GM19239 (cell line): ENCODE results near the gene VPS39.

Experiments used
- DNase-seq: peaks from one replicate; pipeline ENCODE4 v3.0.0; 2011; ENCODE audit warnings: low spot score; ENCODE audit not compliant: insufficient read length
- FAIRE-seq: peaks from 2 replicates; lab custom pipeline; 2011; peaks lifted over from hg19 to GRCh38; lab: Jason Lieb, UNC

Gene VPS39

DNA sequence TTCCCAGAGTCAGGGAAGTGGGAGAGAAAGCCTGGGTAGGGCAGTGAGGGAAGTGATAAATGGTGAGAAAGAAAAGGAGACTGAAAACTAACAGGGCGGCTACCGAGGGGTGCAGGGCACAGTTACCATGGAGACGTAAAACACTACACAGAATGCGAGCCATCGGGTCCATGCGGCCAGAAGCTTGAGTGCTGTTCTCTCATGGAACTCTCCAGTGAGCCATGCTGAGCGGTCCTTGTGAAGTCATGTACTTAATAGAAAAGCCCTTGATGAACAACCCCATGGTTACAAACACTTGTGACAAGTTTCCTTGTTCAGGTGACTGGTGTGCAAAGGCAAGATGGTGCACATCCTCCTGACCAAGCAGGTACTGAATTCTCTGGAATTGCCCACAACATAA is 48.0 kb downstream of the VPS39 start:
- no peak for DNase-seq
- no peak for FAIRE-seq

DNA sequence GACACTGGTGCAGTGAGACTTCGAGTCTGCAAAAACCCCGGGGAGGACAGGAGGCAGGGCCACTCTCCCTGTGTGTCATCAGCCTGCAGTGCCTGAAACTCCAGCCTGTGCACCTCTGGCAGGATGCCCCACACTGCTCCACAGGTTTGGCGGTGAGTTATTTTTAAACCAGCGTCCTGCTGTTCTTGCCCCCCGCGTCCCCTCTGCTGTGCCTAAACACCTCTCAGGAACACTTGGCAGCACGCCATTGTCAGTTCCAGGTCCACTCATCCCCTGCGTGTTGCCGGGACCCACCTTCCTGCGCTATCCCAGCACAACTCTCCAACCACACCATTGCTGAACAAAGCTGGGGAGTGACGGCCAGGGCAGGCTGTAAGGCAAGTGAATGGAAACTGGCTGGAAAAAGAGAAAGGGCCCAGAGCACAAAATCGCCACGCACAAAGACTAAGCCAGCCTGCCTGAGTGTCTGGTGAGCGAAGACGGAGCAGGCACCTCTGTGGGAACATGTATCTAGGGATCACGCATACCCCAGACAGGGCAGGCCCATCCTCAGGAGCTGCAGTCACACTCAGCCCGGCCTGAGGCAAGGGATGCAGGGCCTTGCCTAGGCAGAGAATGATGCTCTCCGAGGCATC is 48.6 kb downstream of the VPS39 start:
- DNase-seq (no peak), FAIRE-seq (no peak)

DNA sequence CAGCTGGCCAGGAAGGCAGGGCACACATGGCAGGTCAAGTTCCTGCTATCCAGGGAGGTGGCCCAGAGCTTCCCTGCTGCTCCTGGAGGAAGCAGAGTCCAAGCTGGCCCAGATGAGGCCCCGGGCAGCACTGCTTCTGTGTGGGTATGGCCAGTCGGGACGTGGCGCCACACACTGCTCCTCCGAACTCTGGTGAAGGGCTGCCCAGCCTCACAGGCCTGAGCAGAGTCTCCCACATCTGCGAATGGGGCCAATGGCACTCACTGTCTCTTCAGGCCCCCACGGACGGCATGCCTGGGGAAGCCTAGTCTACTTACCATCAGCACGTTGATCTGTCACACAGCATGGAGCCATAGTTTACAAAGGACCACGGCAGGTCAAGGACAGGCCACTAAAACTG is 49.2 kb downstream of the VPS39 start:
- no peak for FAIRE-seq

DNA sequence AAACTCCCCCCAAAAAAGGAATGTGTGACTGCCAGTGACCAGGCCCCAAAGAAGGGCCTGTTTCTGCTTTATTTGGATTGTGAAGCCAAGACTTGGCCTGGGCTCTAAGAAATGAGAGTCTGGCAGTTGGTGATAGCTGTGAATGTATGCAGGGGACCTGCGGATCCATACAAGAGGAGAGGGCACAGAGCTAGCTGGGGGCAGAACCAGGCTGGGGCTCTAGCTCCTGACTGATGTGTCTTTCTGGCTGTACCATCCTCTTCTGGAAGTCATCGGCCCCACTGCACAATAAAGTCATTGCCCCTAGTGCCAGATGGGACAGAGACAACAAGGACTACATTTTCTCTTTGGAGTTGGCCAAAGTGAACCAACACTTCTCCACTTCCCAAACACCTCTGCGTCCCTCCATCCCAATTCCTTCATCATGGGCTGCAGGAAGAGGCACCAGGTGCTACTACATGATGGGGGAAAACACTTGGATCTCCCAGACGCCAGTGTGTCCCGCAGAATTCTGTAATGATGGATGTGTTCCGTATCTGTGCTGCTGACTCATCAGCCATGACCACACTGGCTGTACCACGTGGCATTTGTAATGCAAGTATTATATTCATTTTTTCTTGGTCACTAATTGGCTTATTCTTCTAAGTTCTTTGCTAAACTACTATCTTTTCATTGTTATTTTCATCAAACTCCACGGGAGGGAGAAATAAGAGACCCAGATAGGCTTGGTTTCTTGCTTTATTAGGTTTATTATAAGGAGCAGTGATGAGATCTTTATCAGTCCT is 49.9 kb downstream of the VPS39 start:
- no peak for DNase-seq
- no peak for FAIRE-seq

More for the DNA sequence above, 49.2 kb downstream of the VPS39 start:
- DNase-seq: no peak

DNA sequence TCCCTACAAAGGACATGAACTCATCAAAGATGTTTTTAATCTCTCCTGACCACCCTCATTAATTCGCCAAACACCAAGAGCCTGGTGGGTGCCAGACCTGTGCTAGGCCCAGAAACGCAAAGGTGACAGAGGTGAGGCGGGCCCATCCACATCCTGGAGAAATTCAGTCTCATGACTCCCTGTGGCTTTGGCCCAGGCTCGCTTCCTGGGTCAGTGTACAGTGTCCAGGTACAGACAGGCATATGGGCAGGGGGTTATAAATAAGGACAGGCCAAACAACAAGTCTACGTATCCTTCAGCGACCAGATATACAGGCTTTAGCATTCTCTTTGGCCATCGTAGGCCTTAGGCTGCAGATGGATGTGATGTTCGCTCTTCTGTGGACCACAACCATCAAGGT is 50.7 kb downstream of the VPS39 start:
- FAIRE-seq (no peak), DNase-seq (no peak)

DNA sequence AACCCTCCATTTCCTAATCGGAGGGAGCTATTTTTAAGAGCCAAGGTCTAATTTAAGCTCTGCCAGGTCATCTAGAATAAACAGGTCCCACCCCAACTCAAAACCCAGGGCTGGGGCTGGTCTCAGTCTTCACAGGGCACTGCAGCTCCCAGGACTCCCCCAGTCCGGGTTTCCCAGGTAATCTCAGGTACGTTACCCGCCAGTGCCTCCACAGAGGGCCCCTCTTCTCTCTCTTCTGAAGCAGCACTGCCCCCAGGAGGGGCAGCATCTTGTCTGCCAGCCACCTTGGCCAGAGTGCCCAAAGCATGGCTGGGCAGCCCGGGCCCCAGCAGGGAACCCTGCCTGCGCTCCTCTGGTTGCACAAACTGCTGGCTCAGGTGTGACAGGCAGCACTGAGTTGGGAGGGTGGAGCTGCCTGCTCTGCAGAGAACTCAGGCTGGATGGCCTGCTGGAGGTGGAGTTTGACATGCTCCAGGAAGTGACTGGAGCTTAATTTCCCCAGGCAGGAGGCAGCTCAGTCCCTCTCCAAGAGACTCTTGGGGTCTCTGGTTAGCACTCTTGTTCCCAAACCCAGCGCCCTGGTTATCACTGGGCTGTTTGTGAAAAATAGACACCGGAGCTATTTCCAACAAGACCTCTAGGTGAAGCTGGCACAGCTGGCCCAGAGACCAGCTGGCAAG is 51.7 kb downstream of the VPS39 start, which contains the start of gene PLA2G4F:
Gene PLA2G4F (minus strand): TSS at position 394 of the 680 bp plus-strand sequence. CDS start 87 bp downstream, at position 307.
- DNase-seq: no peak
- no peak for FAIRE-seq

DNA sequence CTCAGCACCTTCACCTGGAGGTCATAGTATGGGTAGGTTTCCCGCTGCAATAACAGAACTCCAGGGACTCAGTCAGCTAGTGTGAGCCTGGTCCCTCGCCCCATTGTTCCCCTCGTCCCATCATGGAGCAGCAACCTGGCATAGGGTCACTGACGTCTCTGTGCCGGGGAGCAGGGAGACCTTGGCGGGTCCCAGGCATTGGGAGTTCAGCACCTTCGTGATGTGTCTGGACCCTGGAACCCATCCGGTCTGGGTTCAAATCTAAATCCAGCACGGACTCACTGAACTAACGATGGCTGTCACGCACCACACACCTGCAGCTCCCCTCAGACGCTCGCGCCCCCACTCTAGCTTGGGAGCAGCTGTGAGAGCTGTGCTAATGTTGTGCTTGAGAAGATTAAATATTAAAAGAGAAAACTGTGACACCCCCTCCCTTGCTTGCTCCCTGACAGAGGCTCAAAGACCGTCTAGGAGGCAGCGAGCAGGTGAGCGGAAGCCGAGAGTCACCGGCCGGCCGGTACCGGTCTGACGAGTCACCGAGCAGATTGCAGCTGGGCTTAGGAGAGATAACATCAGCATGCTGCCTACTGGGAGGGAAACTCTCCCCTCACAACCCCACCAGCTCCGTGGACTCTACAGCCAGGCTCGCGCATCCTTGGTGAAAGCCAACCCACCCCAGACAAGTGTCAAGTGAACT is 52.4 kb downstream of the VPS39 start:
- no peak for FAIRE-seq
- DNase-seq: no peak

DNA sequence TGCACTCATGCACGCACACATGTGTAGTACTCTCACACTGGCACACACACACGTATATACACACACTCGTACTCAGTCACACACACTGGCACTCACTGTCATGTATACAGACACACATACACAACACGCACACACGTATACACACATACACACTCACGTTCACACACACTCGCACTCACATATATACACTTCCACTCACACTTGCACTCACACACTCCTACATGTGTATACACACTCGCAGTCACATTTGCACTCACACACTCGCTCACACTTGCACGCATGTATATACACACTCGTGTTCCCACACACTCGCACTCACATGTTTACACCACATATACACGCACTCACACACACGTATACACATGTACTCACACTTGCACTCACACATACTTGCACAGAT is 53.1 kb downstream of the VPS39 start:
- DNase-seq: no peak

DNA sequence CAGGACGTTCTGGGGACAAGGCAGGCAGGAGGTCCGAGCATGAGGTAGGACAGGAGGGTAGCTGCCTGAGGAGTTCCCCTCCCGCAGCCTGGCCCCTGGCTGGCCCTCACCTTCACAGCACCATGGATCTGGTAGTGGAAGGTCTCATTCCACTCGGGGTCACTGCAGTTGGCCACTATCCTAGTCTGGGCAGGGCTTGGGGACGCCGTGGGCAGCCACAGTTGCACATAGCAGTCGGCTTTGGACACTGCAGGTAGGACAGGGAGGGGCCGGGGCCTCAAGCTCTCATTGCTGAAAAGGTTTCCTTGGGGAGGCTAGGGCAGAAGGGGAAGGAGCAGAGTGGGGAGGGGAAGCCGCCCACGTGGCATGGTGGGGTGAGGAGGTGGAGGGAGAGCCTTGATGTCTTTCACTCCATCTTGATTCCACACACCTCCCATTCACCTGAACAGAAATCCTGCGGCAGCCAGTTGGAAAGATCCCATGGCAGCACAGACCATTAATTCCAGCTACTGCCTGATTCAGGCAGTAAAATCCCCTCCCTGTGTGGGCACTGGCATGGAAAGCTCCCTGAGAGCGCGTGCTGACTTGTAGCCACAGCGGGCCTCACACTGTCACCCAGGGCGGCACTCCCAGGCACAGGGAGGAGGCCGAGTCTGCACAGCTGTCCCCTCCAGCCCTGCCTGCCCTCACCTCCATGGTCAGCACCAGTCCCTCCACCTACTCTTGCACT is 53.7 kb downstream of the VPS39 start:
- no peak for FAIRE-seq

More for the DNA sequence above, 53.1 kb downstream of the VPS39 start:
- FAIRE-seq: no peak

DNA sequence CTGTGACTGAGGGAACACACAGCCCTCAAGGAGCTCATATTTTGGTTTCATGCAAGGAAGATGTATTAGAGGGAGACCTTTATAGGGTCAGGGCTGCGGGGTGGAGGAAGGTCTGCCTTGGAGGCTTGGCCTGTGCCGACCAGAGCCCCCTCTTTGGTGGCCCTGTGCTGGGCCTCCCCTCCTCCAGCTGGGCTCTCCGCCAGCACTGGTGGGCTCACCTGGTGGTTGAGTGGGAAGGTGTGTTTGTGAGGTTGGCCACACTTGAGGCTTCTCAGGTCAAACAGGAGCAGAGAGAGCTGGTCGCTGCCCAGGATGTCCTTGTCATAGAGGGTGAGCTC is 54.3 kb downstream of the VPS39 start:
- no peak for FAIRE-seq
- no peak for DNase-seq

More for the DNA sequence above, 53.7 kb downstream of the VPS39 start:
- no peak for DNase-seq

DNA sequence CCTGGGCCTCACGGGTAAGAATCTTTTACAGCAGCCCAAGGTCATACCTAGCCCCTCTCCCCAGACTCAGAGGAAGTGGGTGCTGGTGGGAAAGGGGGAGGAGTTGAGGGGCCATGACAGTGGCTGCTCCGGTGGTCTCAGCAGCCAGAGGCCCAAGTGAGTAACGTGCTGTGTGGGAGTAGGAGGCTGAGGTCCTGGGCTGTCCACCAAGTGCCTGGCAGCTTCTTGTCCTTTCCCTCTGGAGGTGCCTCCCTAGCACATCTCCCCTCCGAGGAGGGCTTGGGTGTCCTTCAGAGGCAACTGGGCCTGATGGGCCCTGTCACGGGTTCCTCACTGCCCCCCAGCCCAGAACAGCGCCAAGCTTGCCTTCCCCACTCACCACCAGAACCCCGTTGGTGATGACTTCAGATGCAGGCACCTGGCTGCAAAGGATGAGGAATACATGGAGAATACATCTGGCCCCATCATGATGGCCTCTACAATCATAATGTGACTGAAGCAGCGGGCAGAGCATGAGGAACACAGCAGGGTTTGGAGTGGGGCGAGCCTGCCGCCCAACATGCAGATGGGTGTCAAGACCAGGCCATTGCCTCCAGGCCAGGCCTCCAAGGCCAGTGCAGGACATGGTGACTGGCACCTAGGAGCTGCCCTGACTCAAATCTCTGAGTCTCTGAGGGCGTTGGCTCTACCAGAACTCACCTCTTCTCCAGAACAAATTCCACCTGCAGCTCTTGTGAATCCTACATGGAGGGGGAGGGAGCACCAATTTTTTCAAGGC is 55.0 kb downstream of the VPS39 start:
- no peak for DNase-seq
- FAIRE-seq: no peak

DNA sequence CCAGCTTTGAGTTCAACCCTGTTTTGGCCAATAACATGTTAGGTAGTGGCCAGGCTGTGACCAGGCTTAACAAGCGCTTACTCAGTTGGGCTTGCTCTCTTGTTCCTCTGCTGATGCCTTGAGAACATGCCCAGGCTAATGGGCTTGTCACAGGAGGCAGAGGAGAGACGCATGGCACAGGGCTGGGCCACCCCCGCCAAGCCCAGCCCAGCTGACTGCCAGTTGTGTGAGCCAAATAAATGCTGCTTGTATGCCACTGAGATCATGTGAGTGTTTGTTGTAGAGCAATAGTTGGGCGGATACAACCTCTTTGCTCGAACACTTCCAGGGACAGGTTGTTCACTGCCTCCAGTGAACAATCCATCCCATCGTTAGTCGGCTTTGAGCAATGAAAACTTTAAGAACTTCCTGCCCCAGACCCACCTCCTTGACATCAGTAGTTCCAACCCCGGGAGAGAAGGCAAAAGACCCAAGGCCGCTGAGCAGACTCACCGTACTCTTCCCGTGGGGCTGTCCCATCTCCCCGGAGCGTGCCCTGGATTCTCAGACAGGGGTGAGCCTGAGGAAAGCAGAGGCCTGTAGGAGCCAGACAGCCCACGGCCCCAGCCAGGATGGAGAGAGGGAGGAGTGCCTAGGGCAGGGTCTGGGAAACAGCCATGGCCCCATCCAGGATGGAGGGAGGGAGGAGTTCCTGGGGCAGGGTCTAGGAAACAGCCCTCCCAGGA is 55.7 kb downstream of the VPS39 start:
- DNase-seq: no peak
- no peak for FAIRE-seq

DNA sequence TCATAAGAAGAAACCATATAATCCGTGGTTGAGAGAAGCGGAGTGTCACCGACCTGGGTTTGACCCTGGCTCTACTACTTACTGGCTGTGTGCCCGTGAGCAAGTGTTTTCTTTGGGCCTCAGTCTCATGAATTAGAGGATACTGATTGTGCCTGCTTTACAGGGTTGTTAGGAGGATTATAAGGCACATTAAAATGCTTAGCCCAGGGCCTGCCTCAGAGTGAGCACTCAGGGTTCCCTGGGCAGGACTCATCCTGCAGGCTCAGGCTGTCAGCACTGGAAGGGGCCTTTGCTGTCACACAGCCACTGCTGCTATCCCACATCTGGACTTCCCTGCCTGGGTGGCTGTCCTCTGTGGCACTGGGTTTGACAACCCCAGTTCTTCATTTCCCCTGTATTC is 56.4 kb downstream of the VPS39 start:
- no peak for FAIRE-seq
- no peak for DNase-seq

DNA sequence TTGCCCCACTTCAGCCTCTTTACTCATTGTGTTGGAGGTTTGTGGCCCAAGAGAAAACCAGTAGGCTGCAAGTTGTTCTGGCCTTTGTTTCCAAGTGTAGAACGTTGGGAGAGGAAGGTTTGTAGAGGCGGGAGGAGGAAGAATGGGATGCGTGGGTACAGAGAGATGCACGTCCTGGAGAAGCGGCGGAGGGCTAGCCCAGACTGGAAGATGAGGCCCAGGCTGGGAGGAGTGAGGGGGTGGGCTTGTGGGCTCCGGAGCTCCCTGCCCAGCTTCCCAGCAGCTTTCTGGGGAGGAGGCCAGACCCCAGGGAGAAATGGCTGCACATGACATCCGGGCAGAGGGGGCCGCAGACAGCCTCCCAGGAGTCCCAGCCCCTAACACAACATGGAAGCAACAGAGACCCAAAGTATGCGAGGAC is 57.0 kb downstream of the VPS39 start:
- no peak for FAIRE-seq

DNA sequence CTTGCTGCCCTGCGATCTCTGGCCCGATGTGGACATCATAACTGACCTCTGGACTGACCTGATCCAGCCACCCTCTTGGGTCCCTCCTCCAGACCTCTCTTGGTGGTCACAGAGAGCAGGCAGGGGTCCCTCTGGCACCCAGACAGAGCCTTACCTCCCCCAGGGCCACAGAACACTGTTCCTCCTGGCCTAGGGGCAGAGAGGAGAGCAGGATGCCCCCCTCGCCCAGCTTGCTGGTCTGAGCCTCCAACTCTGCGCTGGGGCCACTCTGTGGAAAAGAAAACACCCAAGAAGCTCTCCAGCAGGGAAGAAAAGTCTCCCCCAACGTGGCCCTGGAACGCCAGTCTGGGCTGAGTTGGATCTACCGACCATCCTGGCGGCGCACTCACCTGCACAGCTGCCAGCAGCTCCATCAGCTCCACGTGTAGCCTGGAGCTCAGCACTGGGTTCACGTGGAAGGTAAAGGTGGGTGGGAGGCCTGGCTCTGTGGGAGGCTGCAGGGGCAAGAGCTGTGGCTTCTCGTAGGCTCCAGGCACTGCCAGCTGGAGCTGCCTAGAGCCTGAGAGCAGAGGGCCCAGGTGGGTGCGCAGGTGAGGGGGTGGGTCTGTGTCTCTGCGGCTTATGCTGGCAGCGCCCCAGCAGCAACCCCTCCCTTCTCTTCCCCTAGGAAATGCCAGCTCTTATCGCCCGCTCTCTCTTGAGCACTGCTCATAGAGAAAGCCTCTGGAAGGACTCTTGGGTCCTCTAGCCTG is 57.7 kb downstream of the VPS39 start:
- DNase-seq: no peak
- FAIRE-seq: no peak

More for the DNA sequence above, 57.0 kb downstream of the VPS39 start:
- DNase-seq: no peak

DNA sequence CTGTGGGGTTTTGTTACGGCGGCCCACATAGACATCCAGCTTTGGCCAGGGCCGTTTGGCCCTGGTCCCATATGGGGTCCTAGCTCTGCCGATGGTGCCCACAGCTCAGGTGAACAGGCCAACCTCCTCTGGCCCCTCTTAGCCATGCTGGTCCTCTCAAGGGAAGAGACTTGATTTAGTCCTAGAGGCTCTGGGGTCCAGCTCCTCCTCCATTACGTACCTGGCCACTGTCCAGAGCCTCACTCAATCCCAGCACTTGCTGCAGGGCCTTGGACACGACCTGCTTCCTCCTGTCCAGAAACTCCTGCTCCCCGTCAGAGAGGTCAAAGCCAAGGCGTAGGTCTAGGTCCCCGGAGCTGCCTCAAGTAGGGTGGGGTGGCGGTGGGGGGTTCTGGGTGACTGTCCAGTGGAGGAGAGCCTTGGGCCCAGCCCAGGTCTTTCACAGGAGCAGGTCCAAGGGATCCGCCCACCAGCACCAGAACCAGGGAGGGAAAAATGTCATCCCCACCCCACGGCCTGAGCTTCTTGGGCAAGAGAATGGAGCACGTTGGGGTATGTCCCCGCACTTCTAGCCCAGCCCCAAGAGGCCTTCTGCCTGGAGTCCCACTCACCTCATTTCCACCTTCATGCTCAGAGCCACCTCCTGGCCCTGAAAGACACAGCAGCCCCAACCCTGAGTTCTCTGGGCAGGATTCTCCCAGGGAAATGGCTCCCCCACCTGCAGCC is 58.4 kb downstream of the VPS39 start:
- no peak for FAIRE-seq
- DNase-seq: no peak

DNA sequence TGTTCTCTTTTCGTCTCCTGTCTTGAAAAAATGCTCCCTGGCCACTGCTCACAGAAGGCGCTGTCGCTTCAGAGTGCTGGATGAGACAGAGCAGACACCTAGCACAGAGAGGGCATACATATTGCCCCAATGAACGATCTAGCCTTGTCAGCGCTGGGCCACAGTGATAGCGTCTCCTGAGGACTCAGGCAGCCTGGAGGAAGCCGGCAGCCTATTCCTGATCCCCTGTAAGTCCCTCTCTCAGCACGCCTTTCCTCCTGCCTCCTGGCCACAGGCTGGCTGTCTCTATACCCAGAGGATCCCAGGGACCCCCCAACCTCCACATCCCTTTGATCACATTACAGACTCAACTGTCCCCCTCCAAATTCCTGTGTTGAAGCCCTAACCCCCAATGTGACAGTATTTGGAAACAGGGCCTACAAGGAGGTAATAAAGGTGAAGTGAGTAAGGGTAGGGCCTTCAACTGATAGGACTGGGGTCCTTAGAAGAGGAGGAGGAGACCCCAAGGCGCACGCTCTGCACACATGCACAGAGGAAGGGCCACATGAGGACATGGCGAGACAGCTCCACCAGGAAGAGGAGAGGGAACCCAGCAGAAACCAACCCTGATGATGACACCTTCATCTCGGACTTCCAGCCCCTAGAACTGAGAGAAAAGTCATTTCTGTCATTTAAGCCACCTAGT is 59.2 kb downstream of the VPS39 start:
- no peak for FAIRE-seq
- no peak for DNase-seq
